WI38 (cell line): ENCODE measurements around the gene ARID1B.

Experiments
- H3K4me3 ChIP-seq: 2 replicates; pipeline ENCODE4 v1.5.1; 2011; ENCODE audit warnings: low read depth, mild to moderate bottlenecking, control low read depth, low read length
- CTCF ChIP-seq: IDR thresholded peaks from 2 replicates; pipeline ENCODE4 v1.5.1; 2012; ENCODE audit warnings: low read depth, mild to moderate bottlenecking, control low read depth, low read length

The ARID1B gene

GRCh38 chr6:157108923-157109322 lies 331.7 kb downstream of the ARID1B start:
- H3K4me3 ChIP-seq = no peak overlapping the region
- TF ChIP-seq CTCF = no peak

DNA sequence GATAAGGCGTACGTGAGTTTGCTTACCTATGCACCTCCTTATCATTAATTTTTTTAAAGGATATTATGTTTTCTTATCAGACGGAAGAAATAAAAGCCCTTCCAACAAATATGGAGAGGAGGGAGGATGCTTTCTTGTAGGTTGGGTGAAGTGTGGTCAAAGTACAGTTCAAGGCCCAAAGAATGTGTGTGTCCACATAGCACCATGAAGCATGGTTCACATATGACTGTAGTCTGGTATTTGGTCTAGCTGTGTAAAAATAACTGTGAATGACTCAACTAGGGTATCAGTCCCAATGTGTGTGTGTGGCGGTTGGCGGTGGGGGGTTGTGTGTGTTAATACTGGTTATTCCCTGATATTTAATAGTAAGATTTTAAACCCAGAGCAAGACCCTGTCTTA lies 333.4 kb downstream of the ARID1B start:
- H3K4me3 ChIP-seq = no peak overlapping the region
- TF ChIP-seq CTCF = no peak

GRCh38 chr6:157113389-157113788 lies 336.2 kb downstream of the ARID1B start:
- no peak for TF ChIP-seq CTCF
- H3K4me3 ChIP-seq = no peak overlapping the region

DNA sequence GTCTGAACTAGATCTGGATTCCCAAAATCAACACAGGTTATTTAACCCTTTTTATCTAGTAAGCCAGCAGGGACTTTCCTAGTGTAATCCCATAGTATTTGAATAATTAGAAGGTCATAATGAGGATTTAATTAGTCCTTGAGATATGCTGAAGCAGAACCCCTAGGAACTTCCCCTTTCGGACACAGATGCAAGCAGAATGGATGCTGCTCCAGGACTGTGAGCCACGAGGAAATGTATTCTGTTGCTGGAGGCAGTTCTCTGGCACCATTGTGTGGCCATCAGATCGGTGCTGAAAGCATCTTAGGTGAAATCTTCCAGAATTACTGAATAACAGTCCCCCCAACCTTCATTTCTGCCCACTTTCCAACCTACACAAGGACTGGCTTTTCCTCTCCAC lies 339.2 kb downstream of the ARID1B start:
- H3K4me3 ChIP-seq = no peak overlapping the region
- no peak for TF ChIP-seq CTCF

- no peak for TF ChIP-seq CTCF
- H3K4me3 ChIP-seq = no peak overlapping the region
Measured at GRCh38 chr6:157117431-157118095, 340.4 kb downstream of the ARID1B start.

DNA sequence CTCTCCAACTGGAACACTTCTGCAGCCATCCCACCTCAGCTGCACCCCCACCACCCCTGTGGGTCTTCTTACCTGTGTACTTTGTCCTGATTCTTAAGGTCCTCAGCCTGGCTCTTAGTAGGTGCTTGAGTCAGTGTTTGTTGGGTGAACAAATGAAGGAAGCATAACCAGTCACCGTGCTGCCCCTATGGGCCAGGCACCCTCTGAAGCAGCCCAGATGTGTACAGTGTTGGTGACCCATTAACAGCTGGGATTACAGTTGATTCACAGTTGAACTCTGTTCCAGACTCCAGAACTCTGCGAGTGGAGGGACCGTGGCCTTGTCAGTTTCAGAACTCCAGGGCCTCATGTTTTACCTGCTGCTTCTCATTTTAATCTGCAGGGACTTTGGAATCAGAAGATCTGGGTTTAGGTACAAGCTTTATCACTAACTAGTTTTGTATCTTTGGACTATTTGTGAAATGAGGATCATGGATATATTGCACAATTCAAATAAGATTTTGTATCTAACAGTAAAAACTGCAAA lies 342.4 kb downstream of the ARID1B start:
- H3K4me3 ChIP-seq = no peak overlapping the region
- no peak for TF ChIP-seq CTCF

GRCh38 chr6:157120534-157121232 lies 343.5 kb downstream of the ARID1B start:
- H3K4me3 ChIP-seq = no peak overlapping the region
- TF ChIP-seq CTCF = no peak
